SU-DHL-6 (cell line): ENCODE measurements around the gene KRTDAP.

Experiments
- CTCF ChIP-seq: fragments of 200-600 bp; sonication (generic); IDR thresholded peaks from one replicate; pipeline ENCODE4 v1.5.1; 2017; ENCODE audit warnings: antibody characterized with exemption, mild to moderate bottlenecking, low read length, moderate library complexity; ENCODE audit not compliant: insufficient read depth, poor library complexity, severe bottlenecking
- EZH2phosphoT487 ChIP-seq: fragments of 200-600 bp; sonication (generic), shearing (Covaris generic); conservative IDR thresholded peaks from 2 replicates; pipeline ENCODE4 v1.6.1; 2018; ENCODE audit warnings: mild to moderate bottlenecking, antibody characterized with exemption, low read length, moderate library complexity, mixed read lengths

DNA sequence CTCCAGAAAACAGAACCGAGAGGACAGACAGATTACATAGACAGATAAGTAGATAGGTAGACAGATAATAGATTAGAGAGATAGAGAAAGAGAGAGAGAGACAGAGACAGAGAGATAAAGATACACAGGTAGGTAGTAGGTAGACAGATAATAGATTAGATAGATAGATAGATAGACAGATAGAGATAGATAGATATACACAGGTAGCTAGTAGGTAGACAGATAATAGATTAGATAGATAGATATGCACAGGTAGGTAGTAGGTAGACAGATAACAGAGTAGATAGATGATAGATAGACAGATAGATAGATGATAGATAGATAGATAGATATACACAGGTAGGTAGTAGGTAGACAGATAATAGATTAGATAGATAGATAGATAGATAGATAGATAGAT is 32.1 kb downstream of the KRTDAP start:
- no peak for TF ChIP-seq CTCF
- TF ChIP-seq EZH2phosphoT487: no peak
